SK-N-SH treated with all-trans-retinoic acid at 6 μM for 48 hours (cell line): ENCODE data around the gene PDRG1.

ENCODE experiments used
- ATAC-seq: fragments of 200-7000 bp; cut with Tn5 transposase; 3 replicates; pipeline ENCODE4 v1.9.1; 2020; ENCODE audit warnings: mild to moderate bottlenecking, moderate library complexity
- ARNTL ChIP-seq: fragments of 450-650 bp; formaldehyde crosslinking; IDR thresholded peaks from 2 replicates; pipeline ENCODE4 v1.5.0; 2020; ENCODE audit warnings: low read depth, mild to moderate bottlenecking, moderate library complexity, borderline replicate concordance
- BACH2 ChIP-seq: fragments of 250-450 bp; sonication (Bioruptor Pico); IDR thresholded peaks from 2 replicates; pipeline ENCODE4 v1.9.0; 2021; ENCODE audit warnings: mild to moderate bottlenecking, borderline replicate concordance
- CREB5 ChIP-seq: fragments of 250-450 bp; sonication (Bioruptor Pico); IDR thresholded peaks from 2 replicates; pipeline ENCODE4 v1.5.1; 2020; ENCODE audit warnings: low read depth, mild to moderate bottlenecking, moderate library complexity
- CSDC2 ChIP-seq: fragments of 250-450 bp; sonication (Bioruptor Pico); IDR thresholded peaks from 2 replicates; pipeline ENCODE4 v1.5.0; 2020; ENCODE audit warnings: mild to moderate bottlenecking, moderate library complexity
- CSRNP3 ChIP-seq: fragments of 250-450 bp; sonication (Bioruptor Pico); IDR thresholded peaks from 2 replicates; pipeline ENCODE4 v1.5.1; 2021; ENCODE audit warnings: mild to moderate bottlenecking, moderate library complexity
- ESRRG ChIP-seq: fragments of 250-450 bp; sonication (Bioruptor Pico); IDR thresholded peaks from 2 replicates; pipeline ENCODE4 v1.6.1; 2021; ENCODE audit warnings: mild to moderate bottlenecking
- GLIS3 ChIP-seq: fragments of 250-450 bp; sonication (Bioruptor Pico); IDR thresholded peaks from 2 replicates; pipeline ENCODE4 v1.5.0; 2020; ENCODE audit warnings: mild to moderate bottlenecking, moderate library complexity
- ISL1 ChIP-seq: fragments of 250-450 bp; sonication (Bioruptor Pico); IDR thresholded peaks from 2 replicates; pipeline ENCODE4 v2.1.2; 2022; ENCODE audit warnings: mild to moderate bottlenecking, moderate library complexity
- OSR1 ChIP-seq: fragments of 250-450 bp; sonication (Bioruptor Pico); IDR thresholded peaks from 2 replicates; pipeline ENCODE4 v1.8.0; 2022; ENCODE audit warnings: moderate library complexity, mild to moderate bottlenecking, inconsistent platforms
- PATZ1 ChIP-seq: fragments of 250-450 bp; sonication (Bioruptor Pico); IDR thresholded peaks from 2 replicates; pipeline ENCODE4 v1.8.0; 2020; ENCODE audit warnings: mild to moderate bottlenecking, moderate library complexity, borderline replicate concordance
- POU6F1 ChIP-seq: fragments of 250-450 bp; sonication (Bioruptor Pico); IDR thresholded peaks from 2 replicates; pipeline ENCODE4 v1.8.0; 2021; ENCODE audit warnings: low read depth, mild to moderate bottlenecking, moderate library complexity, borderline replicate concordance
- PPARA ChIP-seq: fragments of 250-450 bp; sonication (Bioruptor Pico); IDR thresholded peaks from 2 replicates; pipeline ENCODE4 v1.5.0; 2020; ENCODE audit warnings: mild to moderate bottlenecking, borderline replicate concordance
- RARB ChIP-seq: fragments of 250-450 bp; sonication (Bioruptor Pico); IDR thresholded peaks from 2 replicates; pipeline ENCODE4 v1.8.0; 2021; ENCODE audit warnings: mild to moderate bottlenecking, moderate library complexity
- SNAI2 ChIP-seq: fragments of 250-450 bp; sonication (Bioruptor Pico); IDR thresholded peaks from 2 replicates; pipeline ENCODE4 v1.5.0; 2020; ENCODE audit warnings: mild to moderate bottlenecking, moderate library complexity
- TCF4 ChIP-seq: fragments of 250-450 bp; sonication (Bioruptor Pico); IDR thresholded peaks from 2 replicates; pipeline ENCODE4 v1.8.0; 2021; ENCODE audit warnings: mild to moderate bottlenecking, moderate library complexity, borderline replicate concordance
- TSHZ2 ChIP-seq: fragments of 250-450 bp; sonication (Bioruptor Pico); IDR thresholded peaks from 2 replicates; pipeline ENCODE4 v1.5.0; 2020; ENCODE audit warnings: mild to moderate bottlenecking, moderate library complexity
- ZC3H10 ChIP-seq: fragments of 250-450 bp; sonication (Bioruptor Pico); IDR thresholded peaks from 2 replicates; pipeline ENCODE4 v1.5.1; 2021; ENCODE audit warnings: mild to moderate bottlenecking, moderate library complexity
- ZFP3 ChIP-seq: fragments of 250-450 bp; sonication (Bioruptor Pico); IDR thresholded peaks from 2 replicates; pipeline ENCODE4 v1.5.0; 2020; ENCODE audit warnings: mild to moderate bottlenecking, moderate library complexity
- ZFP30 ChIP-seq: fragments of 450-650 bp; formaldehyde crosslinking; IDR thresholded peaks from 2 replicates; pipeline ENCODE4 v1.5.0; 2022; ENCODE audit warnings: mild to moderate bottlenecking, moderate library complexity
- ZNF565 ChIP-seq: fragments of 450-650 bp; formaldehyde crosslinking; conservative IDR thresholded peaks from 2 replicates; pipeline ENCODE4 v1.5.0; 2020; ENCODE audit warnings: low read depth, mild to moderate bottlenecking, moderate library complexity
- ZNF70 ChIP-seq: fragments of 450-650 bp; formaldehyde crosslinking; IDR thresholded peaks from 2 replicates; pipeline ENCODE4 v1.5.0; 2020; ENCODE audit warnings: mild to moderate bottlenecking, moderate library complexity
- ZNF8 ChIP-seq: fragments of 450-650 bp; formaldehyde crosslinking; IDR thresholded peaks from 2 replicates; pipeline ENCODE4 v1.5.0; 2020; ENCODE audit warnings: mild to moderate bottlenecking, moderate library complexity

PDRG1 gene

GRCh38 chr20:31924561-31924960 lies 27.3 kb downstream of the PDRG1 start:
- TF ChIP-seq CSRNP3 (no peak), ISL1 (CRISPR knock-in tag) (no peak), CREB5 (CRISPR knock-in tag) (no peak), GLIS3 (CRISPR knock-in tag) (no peak), ARNTL (no peak), ZFP30 (CRISPR knock-in tag) (no peak), TCF4 (CRISPR knock-in tag) (no peak), OSR1 (CRISPR knock-in tag) (no peak), CSDC2 (no peak), PATZ1 (CRISPR knock-in tag) (no peak), RARB (CRISPR knock-in tag) (no peak), ZNF565 (CRISPR knock-in tag) (no peak), PPARA (CRISPR knock-in tag) (no peak), BACH2 (CRISPR knock-in tag) (no peak)
- no peak for ATAC-seq

GRCh38 chr20:31923388-31924331 lies 28.2 kb downstream of the PDRG1 start:
- ATAC-seq = no peak
- no peak for TF ChIP-seq BACH2 (CRISPR knock-in tag)
- TF ChIP-seq SNAI2 (CRISPR knock-in tag) = no peak
- no peak for TF ChIP-seq CSRNP3
- no peak for TF ChIP-seq POU6F1
- TF ChIP-seq GLIS3 (CRISPR knock-in tag) = no peak
- no peak for TF ChIP-seq ZNF8 (CRISPR knock-in tag)
- no peak for TF ChIP-seq ZFP3 (CRISPR knock-in tag)
- no peak for TF ChIP-seq ZC3H10 (CRISPR knock-in tag)
- TF ChIP-seq PATZ1 (CRISPR knock-in tag) = no peak
- TF ChIP-seq ZNF70 = no peak
- no peak for TF ChIP-seq PPARA (CRISPR knock-in tag)
- TF ChIP-seq TSHZ2 (CRISPR knock-in tag) = no peak
- no peak for TF ChIP-seq ZNF565 (CRISPR knock-in tag)
- TF ChIP-seq CSDC2 = no peak
- no peak for TF ChIP-seq ARNTL
- no peak for TF ChIP-seq CREB5 (CRISPR knock-in tag)
- TF ChIP-seq ESRRG (CRISPR knock-in tag) = no peak
- no peak for TF ChIP-seq ZFP30 (CRISPR knock-in tag)
